ENCODE measurements around the gene SHOX. TPM values are rescaled to one million over a fixed set of nuclear protein-coding genes. Genes with fewer than 3 reads are reported as not detected.
"Not testable (repeated sequence)": the region's sequence is repeated elsewhere in the genome, so short reads cannot be mapped to it uniquely, and the experiment has no call there.

SHOX gene
- total RNA-seq, 4 donors from 2014 or later: not detected

DNA sequence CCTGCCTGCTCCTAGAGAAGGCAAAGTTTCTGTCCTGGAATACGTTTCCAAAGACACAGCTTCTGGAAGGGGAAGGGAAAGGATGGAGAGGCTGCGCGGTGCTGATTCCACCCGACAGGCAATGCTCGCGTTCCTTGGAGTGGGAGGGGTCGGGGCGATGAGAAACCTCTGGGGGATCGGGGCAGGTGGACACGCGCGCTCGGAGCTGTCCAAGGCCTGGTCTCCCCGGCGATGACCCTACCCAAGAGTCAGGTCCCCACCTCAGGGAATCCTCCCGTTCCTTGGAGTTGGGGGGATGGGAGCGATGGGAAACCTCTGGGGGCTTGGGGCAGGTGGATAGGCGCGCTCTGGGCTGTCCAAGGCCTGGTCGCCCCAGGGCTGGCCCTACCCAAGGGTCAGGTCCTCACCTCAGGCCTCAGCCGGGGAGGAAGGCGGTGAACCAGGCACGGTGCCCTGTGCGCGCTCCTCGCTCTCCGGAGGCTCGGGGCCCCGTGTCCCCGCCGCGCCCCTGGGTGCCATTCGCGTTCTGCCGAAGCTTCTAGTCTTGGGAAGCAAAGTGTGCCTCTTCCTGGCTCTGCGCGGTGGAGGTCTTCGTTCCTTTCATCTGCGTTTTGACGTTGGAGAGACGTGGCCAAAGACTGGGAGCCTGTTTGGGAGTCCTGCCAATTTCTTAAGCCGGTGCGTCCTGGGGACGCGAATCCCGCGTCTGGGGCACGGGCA lies 10.6 kb upstream of the SHOX start:
- intact Hi-C loops (cut with DNase I): no loop called here
- H3K36me3 ChIP-seq: no peaks in the 10 kb centered on the region
- peaks cover 5% of the 10 kb centered on the region for H3K27me3 ChIP-seq
- 3 to 6% methylated on average over 23 to 26 of the region's 48 CpGs for WGBS, 2 donors
- no peak overlapping the region for H3K27ac ChIP-seq
- no peak overlapping the region for H3K4me3 ChIP-seq (replicated peaks in 1 of 3)
- TF ChIP-seq POLR2A (IDR thresholded peaks at IDR 0.05): no peak
- TF ChIP-seq, protein P1, sequence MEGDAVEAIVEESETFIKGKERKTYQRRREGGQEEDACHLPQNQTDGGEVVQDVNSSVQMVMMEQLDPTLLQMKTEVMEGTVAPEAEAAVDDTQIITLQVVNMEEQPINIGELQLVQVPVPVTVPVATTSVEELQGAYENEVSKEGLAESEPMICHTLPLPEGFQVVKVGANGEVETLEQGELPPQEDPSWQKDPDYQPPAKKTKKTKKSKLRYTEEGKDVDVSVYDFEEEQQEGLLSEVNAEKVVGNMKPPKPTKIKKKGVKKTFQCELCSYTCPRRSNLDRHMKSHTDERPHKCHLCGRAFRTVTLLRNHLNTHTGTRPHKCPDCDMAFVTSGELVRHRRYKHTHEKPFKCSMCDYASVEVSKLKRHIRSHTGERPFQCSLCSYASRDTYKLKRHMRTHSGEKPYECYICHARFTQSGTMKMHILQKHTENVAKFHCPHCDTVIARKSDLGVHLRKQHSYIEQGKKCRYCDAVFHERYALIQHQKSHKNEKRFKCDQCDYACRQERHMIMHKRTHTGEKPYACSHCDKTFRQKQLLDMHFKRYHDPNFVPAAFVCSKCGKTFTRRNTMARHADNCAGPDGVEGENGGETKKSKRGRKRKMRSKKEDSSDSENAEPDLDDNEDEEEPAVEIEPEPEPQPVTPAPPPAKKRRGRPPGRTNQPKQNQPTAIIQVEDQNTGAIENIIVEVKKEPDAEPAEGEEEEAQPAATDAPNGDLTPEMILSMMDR (IDR thresholded peaks at IDR 0.05): no peak
- no peak for DNase-seq
- H3K4me1 ChIP-seq: no peaks in the 10 kb centered on the region
- H3K9me3 ChIP-seq: no peaks in the 10 kb centered on the region

DNA sequence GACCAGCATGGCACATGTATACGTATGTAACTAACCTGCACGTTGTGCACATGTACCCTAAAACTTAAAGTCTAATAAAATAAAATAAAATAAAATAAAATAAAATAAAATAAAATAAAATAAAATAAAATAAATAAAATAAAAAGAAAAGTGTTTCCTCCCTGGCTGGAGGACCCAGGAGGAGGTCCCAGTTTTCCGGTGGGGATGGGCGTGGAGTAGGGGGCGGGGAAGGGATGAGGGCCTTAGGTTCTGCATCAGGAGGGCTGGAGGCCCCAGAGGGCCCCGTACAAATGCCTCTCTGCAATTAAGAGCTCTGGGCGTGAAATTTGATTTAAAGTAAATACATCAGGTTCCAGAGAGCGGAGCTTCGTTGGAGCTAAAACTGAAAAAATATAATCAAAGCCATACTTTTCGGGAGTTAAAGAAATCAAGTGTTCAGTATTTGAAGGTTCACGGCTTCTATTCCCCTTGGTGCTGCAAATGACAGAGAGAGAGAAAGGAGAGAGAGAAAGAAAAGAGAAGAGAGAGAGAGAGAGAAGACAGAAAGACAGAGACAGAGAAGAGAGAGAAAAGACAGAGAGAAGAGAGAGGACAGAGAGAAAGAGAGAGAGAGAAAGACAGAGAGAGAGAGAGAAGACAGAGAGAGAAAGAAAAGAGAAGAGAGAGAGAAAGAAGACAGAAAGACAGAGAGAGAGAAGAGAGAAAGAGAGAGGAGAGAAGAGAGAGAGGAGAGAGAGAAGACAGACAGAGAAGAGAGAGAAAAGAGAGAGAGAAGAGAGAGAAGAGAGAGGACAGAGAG lies 8.7 kb upstream of the SHOX start:
- no peaks in the 10 kb centered on the region for H3K4me1 ChIP-seq
- intact Hi-C loops (cut with DNase I): no loop called here
- H3K27me3 ChIP-seq: peaks cover 5% of the 10 kb centered on the region
- TF ChIP-seq, protein P1 (IDR thresholded peaks at IDR 0.05): no peak
- no peak for TF ChIP-seq POLR2A (IDR thresholded peaks at IDR 0.05)
- no peak overlapping the region for H3K27ac ChIP-seq
- 17 to 21% methylated on average over 11 of the region's 11 CpGs for WGBS, 2 donors
- no peak overlapping the region for H3K4me3 ChIP-seq (replicated peaks in 1 of 3)
- H3K36me3 ChIP-seq: no peaks in the 10 kb centered on the region
- H3K9me3 ChIP-seq: no peaks in the 10 kb centered on the region
- DNase-seq: no peak

DNA sequence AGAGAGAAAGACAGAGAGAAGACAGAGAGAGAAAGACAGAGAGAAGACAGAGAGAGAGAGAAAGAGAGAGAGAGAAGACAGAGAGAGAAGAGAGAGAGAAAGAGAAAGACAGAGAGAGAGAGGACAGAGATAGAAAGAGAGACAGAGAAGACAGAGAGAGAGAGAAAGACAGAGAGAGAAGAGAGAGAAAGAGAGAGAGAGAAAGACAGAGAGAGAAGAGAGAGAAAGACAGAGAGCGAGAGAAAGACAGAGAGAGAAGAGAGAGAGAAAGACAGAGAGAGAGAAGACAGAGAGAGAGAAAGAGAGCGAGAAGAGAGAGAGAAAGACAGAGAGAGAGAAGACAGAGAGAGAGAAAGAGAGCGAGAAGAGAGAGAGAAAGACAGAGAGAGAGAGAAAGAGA lies 7.8 kb upstream of the SHOX start:
- H3K27me3 ChIP-seq; intact Hi-C loops (cut with DNase I): not testable (repeated sequence)

DNA sequence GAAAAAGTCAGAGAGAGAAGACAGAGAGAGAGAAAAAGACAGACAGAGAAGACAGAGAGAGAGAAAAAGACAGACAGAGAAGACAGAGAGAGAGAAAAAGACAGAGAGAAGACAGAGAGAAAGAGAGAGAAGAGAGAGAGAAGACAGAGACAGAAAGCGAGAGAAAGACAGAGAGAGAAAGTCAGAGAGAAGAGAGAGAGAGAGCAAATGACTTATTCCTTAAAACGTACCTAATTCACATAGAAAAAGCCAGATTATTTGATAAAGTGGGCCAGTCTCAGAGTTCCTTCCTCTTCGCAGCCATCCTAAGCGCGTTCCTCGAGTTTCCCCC lies 7.4 kb upstream of the SHOX start:
- TF ChIP-seq, protein P1 (IDR thresholded peaks at IDR 0.05): no peak
- no peak for TF ChIP-seq POLR2A (IDR thresholded peaks at IDR 0.05)
- no peak for DNase-seq
- Histone ChIP-seq H3K4me1 (no peaks in the 10 kb centered on the region), H3K36me3 (no peaks in the 10 kb centered on the region), H3K27ac (no peak overlapping the region), H3K9me3 (no peaks in the 10 kb centered on the region), H3K27me3 (peaks cover 5% of the 10 kb centered on the region), H3K4me3 (replicated peaks in 1 of 3) (no peak overlapping the region)
- WGBS, 2 donors: 1 to 5% methylated on average over 6 of the region's 6 CpGs
- intact Hi-C loops (cut with DNase I): no loop called here

More for the DNA sequence above, 7.8 kb upstream of the SHOX start:
- not testable (repeated sequence) for H3K4me3 ChIP-seq (replicated peaks in 1 of 3); DNase-seq; H3K4me1 ChIP-seq; H3K36me3 ChIP-seq; H3K27ac ChIP-seq; H3K9me3 ChIP-seq
- WGBS, 2 donors: 37 to 52% methylated on average over 2 of the region's 3 CpGs

DNA sequence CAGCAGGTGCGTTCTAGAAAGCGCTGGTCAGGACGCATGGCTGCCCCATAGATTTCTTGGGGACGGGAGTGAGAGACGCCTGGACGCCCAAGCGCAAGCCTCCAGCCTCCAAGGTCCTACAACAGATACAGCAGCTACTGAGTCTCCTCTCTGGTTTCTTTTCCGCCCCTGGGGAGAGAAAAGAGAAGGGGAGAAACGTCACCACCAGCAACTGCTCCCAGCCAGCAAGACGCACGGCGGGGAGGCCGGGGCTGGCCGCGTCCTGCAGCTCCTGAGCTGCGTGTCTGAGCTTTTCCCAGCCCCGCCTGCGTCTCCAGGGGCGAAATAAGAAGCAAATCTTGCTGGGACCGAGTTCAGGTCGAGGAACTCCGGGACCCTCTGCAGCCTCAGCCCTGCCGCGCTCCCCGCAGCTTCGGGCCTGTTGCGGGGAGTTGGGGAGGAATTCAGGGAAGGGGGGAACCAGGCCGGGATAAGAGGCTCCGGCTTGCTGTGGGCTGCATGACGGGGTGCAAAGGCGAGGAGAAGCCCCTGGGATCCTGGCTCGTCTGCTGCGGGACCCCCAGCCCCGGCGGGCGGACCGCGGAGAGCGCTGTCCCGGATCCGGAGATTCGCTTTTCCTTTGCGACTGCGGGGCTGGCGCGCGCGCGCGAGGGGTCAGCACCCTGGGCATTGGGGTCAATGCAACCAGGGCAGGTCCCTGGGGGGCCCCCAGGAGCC lies 6.8 kb upstream of the SHOX start:
- Histone ChIP-seq H3K27me3 (peaks cover 5% of the 10 kb centered on the region), H3K4me1 (no peaks in the 10 kb centered on the region), H3K9me3 (no peaks in the 10 kb centered on the region), H3K27ac (no peak overlapping the region), H3K4me3 (replicated peaks in 1 of 3) (no peak overlapping the region), H3K36me3 (no peaks in the 10 kb centered on the region)
- TF ChIP-seq, protein P1 (IDR thresholded peaks at IDR 0.05): no peak
- no peak for TF ChIP-seq POLR2A (IDR thresholded peaks at IDR 0.05)
- 1 to 3% methylated on average over 26 to 27 of the region's 50 CpGs for WGBS, 2 donors
- intact Hi-C loops (cut with DNase I): no loop called here
- no peak for DNase-seq

All from thyroid gland (tissue), 4 donors.